ENCODE measurements around the gene CLCNKB. TPM values are rescaled to one million over a fixed set of nuclear protein-coding genes. Genes with fewer than 3 reads are reported as not detected.
A peak's percentile ranks its signal among the peaks of the same experiment; 100 is the strongest.

Gene CLCNKB
- total RNA-seq, 4 donors from 2014 or later = 7.1 to 42.2 (median 15.4) TPM

DNA sequence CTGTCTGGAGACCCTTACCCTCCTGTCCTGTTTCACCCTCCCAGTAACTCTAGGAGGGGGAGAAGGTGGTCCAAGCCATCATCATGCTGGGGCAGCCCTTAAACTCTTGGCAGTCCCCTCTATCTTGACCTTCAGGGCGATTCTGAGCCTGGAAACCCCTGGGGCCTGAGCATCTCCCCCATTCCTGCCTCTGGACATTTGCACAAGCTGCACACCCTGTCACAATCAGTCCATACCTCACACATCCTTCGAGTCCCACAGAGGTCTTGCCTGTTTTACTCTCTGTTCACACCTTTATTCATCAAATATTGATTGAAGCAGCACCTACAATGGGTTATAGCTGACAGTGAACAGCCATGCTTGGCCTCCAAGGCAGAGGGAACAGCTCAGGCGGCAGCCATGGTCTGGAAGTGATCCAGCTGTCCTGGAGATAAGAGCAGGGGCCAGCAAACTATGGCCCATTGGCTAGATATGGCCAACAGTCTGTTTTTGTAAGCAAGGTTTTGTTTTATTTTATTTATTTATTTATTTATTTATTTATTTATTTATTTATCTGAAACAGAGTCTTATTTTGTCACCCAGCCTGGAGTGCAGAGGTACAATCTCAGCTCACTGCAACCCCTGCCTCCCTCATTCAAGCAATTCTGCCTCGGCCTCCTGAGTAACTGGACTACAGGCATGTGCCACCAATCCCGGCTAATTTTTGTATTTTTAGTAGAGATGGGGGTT is 37.0 kb downstream of the CLCNKB start:
- H3K27me3 ChIP-seq = no peaks in the 10 kb centered on the region
- no peak overlapping the region for H3K27ac ChIP-seq
- peaks cover 0 to 29% of the 10 kb centered on the region in 2 donors for H3K4me1 ChIP-seq
- WGBS, 2 donors = 87 to 89% methylated on average over 5 of the region's 5 CpGs
- no peak overlapping the region for H3K4me3 ChIP-seq (replicated peaks in 1 of 3)
- no peak for DNase-seq
- no peaks in the 10 kb centered on the region for H3K36me3 ChIP-seq
- H3K9me3 ChIP-seq = no peaks in the 10 kb centered on the region
- intact Hi-C loops (cut with DNase I) = loop anchor here (5.0 to 10.0 kb wide), 2 partner anchors 54 to 162 kb away; no protein-coding TSS in a partner anchor
- TF ChIP-seq, protein P1, sequence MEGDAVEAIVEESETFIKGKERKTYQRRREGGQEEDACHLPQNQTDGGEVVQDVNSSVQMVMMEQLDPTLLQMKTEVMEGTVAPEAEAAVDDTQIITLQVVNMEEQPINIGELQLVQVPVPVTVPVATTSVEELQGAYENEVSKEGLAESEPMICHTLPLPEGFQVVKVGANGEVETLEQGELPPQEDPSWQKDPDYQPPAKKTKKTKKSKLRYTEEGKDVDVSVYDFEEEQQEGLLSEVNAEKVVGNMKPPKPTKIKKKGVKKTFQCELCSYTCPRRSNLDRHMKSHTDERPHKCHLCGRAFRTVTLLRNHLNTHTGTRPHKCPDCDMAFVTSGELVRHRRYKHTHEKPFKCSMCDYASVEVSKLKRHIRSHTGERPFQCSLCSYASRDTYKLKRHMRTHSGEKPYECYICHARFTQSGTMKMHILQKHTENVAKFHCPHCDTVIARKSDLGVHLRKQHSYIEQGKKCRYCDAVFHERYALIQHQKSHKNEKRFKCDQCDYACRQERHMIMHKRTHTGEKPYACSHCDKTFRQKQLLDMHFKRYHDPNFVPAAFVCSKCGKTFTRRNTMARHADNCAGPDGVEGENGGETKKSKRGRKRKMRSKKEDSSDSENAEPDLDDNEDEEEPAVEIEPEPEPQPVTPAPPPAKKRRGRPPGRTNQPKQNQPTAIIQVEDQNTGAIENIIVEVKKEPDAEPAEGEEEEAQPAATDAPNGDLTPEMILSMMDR (IDR thresholded peaks at IDR 0.05) = no peak
- TF ChIP-seq POLR2A (IDR thresholded peaks at IDR 0.05) = no peak

DNA sequence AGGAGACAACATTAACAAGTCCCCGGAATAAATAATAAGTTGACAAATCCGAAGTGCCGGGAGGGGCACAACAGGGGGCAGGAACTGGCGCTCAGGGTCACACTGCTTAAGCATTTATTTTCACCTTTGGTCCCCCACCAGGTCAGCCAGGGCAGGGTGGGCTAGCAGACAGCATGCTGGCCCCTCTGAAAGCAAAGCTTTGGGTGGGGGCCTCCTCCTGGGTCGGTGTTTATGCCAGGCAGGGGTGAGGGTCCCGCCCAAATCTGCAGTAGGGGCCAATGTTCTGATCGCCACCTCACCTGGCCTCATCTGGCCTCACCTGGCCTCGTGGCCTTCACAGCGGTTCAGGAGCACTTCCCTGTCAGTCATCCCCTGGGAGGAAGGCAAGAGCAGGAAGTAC is 38.1 kb downstream of the CLCNKB start:
- WGBS, 2 donors = 80 to 84% methylated on average over 9 of the region's 9 CpGs
- H3K4me1 ChIP-seq = peaks cover 0 to 18% of the 10 kb centered on the region in 2 donors
- TF ChIP-seq, protein P1 (IDR thresholded peaks at IDR 0.05) = no peak
- no peak for TF ChIP-seq POLR2A (IDR thresholded peaks at IDR 0.05)
- no peak overlapping the region for H3K27ac ChIP-seq
- no peaks in the 10 kb centered on the region for H3K9me3 ChIP-seq
- DNase-seq = no peak
- H3K36me3 ChIP-seq = no peaks in the 10 kb centered on the region
- H3K4me3 ChIP-seq (replicated peaks in 1 of 3) = no peak overlapping the region
- intact Hi-C loops (cut with DNase I) = loop anchor here (5.0 to 10.0 kb wide), 2 partner anchors 53 to 161 kb away; no protein-coding TSS in a partner anchor
- no peaks in the 10 kb centered on the region for H3K27me3 ChIP-seq

DNA sequence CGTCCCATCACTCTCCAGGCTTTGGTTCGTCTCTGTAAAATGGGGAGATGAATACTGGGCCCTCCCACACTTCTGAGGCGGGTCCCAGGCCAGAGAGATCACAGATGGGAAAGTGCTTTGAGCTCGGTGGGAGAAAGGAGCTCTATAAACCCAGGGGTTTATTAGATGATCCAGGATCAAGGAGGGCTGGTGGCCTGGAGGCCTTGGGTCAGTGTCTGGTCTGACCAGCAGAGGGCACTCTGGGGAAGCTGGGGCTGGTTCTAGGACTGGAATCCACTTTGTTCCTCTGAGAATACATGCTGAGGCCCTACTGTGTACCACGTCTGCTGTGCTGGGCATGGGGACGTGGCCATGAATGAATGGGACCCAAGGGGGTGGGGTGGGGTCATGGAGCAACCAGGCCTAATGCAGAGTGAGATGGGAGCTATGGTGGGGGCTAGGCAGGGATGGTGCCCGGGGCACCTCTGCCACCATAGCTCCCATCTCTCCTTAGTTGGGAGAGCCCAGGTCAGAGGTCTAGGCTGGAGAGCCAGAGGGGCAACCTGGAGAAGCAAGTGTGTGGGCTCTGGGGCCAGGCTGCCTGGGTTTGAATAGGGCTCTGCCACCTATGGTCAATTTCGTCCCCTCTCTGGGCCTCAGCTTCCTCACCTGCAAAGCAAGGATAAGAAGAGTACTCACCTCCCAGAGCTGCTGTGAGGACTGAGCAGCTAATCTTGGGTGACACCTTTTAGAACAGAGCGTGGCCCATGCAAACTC is 38.9 kb downstream of the CLCNKB start:
- Histone ChIP-seq H3K27me3 (no peaks in the 10 kb centered on the region), H3K4me3 (replicated peaks in 1 of 3) (no peak overlapping the region), H3K36me3 (no peaks in the 10 kb centered on the region), H3K9me3 (no peaks in the 10 kb centered on the region), H3K4me1 (peaks cover 0 to 13% of the 10 kb centered on the region in 2 donors), H3K27ac (no peak overlapping the region)
- 76 to 81% methylated on average over 7 to 9 of the region's 9 CpGs for WGBS, 2 donors
- TF ChIP-seq POLR2A (IDR thresholded peaks at IDR 0.05) = no peak
- TF ChIP-seq, protein P1 (IDR thresholded peaks at IDR 0.05) = peak; percentile 68 to 85 (median 72)
- DNase-seq = peak; percentile 58 to 60
- intact Hi-C loops (cut with DNase I) = loop anchor here (5.0 to 10.0 kb wide), 2 partner anchors 52 to 160 kb away; no protein-coding TSS in a partner anchor

DNA sequence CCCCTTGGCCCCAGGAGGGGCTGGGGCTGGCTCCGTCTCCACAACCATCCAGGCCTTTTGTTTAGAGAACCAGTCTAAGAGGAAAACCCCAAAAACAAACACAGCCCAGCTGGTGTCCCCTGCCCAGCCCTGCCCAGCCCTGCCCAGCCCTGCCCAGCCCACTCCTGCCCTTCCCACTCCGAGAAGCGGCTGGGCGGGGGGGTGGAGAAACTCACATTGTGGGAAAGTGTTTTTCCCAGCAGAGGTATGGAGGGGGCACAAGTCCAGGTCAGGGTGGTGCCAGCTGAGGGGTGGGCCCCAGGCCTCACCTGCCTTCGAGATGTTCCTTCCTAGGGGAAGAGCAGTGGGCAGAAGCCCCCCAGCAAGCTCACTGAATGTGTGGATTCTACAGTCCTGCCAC is 39.9 kb downstream of the CLCNKB start:
- no peak overlapping the region for H3K27ac ChIP-seq
- H3K4me3 ChIP-seq (replicated peaks in 1 of 3) = no peak overlapping the region
- H3K9me3 ChIP-seq = no peaks in the 10 kb centered on the region
- H3K4me1 ChIP-seq = peaks cover 0 to 20% of the 10 kb centered on the region in 2 donors
- 77 to 87% methylated on average over 5 of the region's 5 CpGs for WGBS, 2 donors
- DNase-seq = no peak
- H3K36me3 ChIP-seq = no peaks in the 10 kb centered on the region
- H3K27me3 ChIP-seq = no peaks in the 10 kb centered on the region
- intact Hi-C loops (cut with DNase I) = loop anchor here (5.0 to 10.0 kb wide), 2 partner anchors 51 to 159 kb away; no protein-coding TSS in a partner anchor
- no peak for TF ChIP-seq POLR2A (IDR thresholded peaks at IDR 0.05)
- TF ChIP-seq, protein P1 (IDR thresholded peaks at IDR 0.05) = no peak
